Endothelial cell (in vitro differentiated cells): Measurements from ENCODE around the gene SDHD. TPM values are rescaled to one million over a fixed set of nuclear protein-coding genes. Genes with fewer than 3 reads are reported as not detected.
A peak's percentile ranks its signal among the peaks of the same experiment; 100 is the strongest.

ENCODE experiments used
- DNase-seq: peaks from one replicate; pipeline ENCODE4 v3.0.0; 2021; ENCODE audit warnings: low spot score
- H3K27ac Mint-ChIP-seq: one replicate; pipeline ENCODE4 v1.8.0; 2021; ENCODE audit warnings: mixed read lengths, inconsistent platforms; ENCODE audit not compliant: unreplicated experiment
- H3K27me3 Mint-ChIP-seq: one replicate; pipeline ENCODE4 v1.8.0; 2021; ENCODE audit warnings: mild to moderate bottlenecking, moderate library complexity, mixed read lengths, inconsistent platforms; ENCODE audit not compliant: unreplicated experiment
- H3K36me3 Mint-ChIP-seq: one replicate; pipeline ENCODE4 v1.8.0; 2021; ENCODE audit warnings: mild to moderate bottlenecking, low read depth, mixed read lengths, inconsistent platforms; ENCODE audit not compliant: unreplicated experiment
- H3K4me1 Mint-ChIP-seq: one replicate; pipeline ENCODE4 v1.8.0; 2021; ENCODE audit warnings: mild to moderate bottlenecking, mixed read lengths, inconsistent platforms; ENCODE audit not compliant: unreplicated experiment
- H3K4me3 Mint-ChIP-seq: one replicate; pipeline ENCODE4 v1.8.0; 2021; ENCODE audit warnings: mild to moderate bottlenecking, mixed read lengths, inconsistent platforms; ENCODE audit not compliant: unreplicated experiment
- H3K9me3 Mint-ChIP-seq: one replicate; pipeline ENCODE4 v1.8.0; 2021; ENCODE audit warnings: mixed read lengths, inconsistent platforms; ENCODE audit not compliant: unreplicated experiment
- CTCF ChIP-seq: fragments of 200-600 bp; sonication (generic); IDR thresholded peaks from one replicate; pipeline ENCODE4 v1.5.0; 2021; ENCODE audit warnings: antibody characterized with exemption; ENCODE audit not compliant: unreplicated experiment
- total RNA-seq: library from RNA; stranded (reverse); fragmentation: NEBNext Ultra II Directional; extraction: Animal tissue kit (Norgen Biotek cat#: 25700); gene quantifications from one replicate; pipeline ENCODE4 v1.2.1, GENCODE V29; 2021; ENCODE audit not compliant: unreplicated experiment

SDHD gene
- total RNA-seq, 1 donor from 2014 or later: 43.0 TPM

- TF ChIP-seq CTCF: no peak
- H3K9me3 Mint-ChIP-seq: no peaks in the 10 kb centered on the region
- H3K27ac Mint-ChIP-seq: no peak overlapping the region
- no peak overlapping the region for H3K4me3 Mint-ChIP-seq
- H3K4me1 Mint-ChIP-seq: no peaks in the 10 kb centered on the region
- peaks cover 12% of the 10 kb centered on the region for H3K36me3 Mint-ChIP-seq
- no peaks in the 10 kb centered on the region for H3K27me3 Mint-ChIP-seq
- no peak for DNase-seq
Observed at GRCh38 chr11:112057170-112057569, 29.5 kb upstream of the SDHD start.

- no peaks in the 10 kb centered on the region for H3K4me1 Mint-ChIP-seq
- no peaks in the 10 kb centered on the region for H3K9me3 Mint-ChIP-seq
- peaks cover 12% of the 10 kb centered on the region for H3K36me3 Mint-ChIP-seq
- H3K27me3 Mint-ChIP-seq: no peaks in the 10 kb centered on the region
- no peak for TF ChIP-seq CTCF
- no peak for DNase-seq
- H3K27ac Mint-ChIP-seq: no peak overlapping the region
- no peak overlapping the region for H3K4me3 Mint-ChIP-seq
Observed at GRCh38 chr11:112058103-112058502, 28.6 kb upstream of the SDHD start.

- Mint-ChIP-seq H3K27me3 (no peaks in the 10 kb centered on the region), H3K4me3 (no peak overlapping the region), H3K36me3 (peaks cover 5% of the 10 kb centered on the region), H3K27ac (no peak overlapping the region), H3K9me3 (no peaks in the 10 kb centered on the region), H3K4me1 (no peaks in the 10 kb centered on the region)
- no peak for DNase-seq
- TF ChIP-seq CTCF: no peak
Observed at GRCh38 chr11:112062923-112063322, 23.8 kb upstream of the SDHD start.

- peak within 1 kb of the TSS; percentile 97 for H3K4me3 Mint-ChIP-seq
- H3K4me1 Mint-ChIP-seq: peaks cover 18% of the 10 kb centered on the region
- TF ChIP-seq CTCF: no peak
- no peaks in the 10 kb centered on the region for H3K27me3 Mint-ChIP-seq
- H3K36me3 Mint-ChIP-seq: no peaks in the 10 kb centered on the region
- H3K9me3 Mint-ChIP-seq: no peaks in the 10 kb centered on the region
- peak within 1 kb of the TSS; percentile 97 for H3K27ac Mint-ChIP-seq
- DNase-seq: peak; percentile 71
Observed at GRCh38 chr11:112073941-112074811, 12.5 kb upstream of the SDHD start, which contains the start of the genes NKAPD1 and PIH1D2. Gene NKAPD1, plus strand, starts transcription at chr11:112074299. Its CDS starts 1,276 bp downstream, at chr11:112075575. Gene PIH1D2, minus strand, starts transcription at chr11:112074017. Its CDS starts 843 bp downstream, at chr11:112073174.

- DNase-seq: no peak
- Mint-ChIP-seq H3K4me1 (peaks cover 21% of the 10 kb centered on the region), H3K27me3 (peaks cover 3% of the 10 kb centered on the region), H3K4me3 (peak overlapping the region; percentile 11), H3K27ac (no peak overlapping the region), H3K36me3 (peaks cover 15% of the 10 kb centered on the region), H3K9me3 (no peaks in the 10 kb centered on the region)
- no peak for TF ChIP-seq CTCF
Observed at GRCh38 chr11:112082729-112083128, 3.9 kb upstream of the SDHD start.
